Fibroblast of skin of left quadriceps (primary cell): ENCODE measurements around the gene SRPK2.

Experiments used
- DNase-seq, 2 experiments: peaks; one replicate each; pipeline ENCODE4 v3.0.0-alpha.2; 2013; ENCODE audit warnings: low read depth in 2 of 2

The SRPK2 gene

DNA sequence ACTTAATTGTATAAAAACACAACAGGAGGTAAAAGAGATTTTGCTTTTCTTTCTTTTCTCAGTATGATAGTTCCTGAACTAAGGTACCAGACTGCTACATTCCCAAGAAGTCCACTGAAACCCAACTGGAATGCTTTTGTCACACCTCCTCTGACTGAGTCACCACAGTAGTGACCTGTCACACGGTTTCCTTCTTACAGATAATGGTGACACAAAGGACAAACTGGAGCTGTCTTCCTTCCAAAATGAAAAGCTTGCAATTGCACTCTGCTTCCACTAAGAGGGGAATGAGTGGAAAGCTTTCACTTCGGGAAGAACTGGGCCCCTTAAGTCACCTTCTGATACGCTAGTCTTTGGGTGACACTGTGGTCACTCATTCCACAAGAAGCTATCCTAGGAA lies 252.5 kb downstream of the SRPK2 start:
- no peak for DNase-seq

DNA sequence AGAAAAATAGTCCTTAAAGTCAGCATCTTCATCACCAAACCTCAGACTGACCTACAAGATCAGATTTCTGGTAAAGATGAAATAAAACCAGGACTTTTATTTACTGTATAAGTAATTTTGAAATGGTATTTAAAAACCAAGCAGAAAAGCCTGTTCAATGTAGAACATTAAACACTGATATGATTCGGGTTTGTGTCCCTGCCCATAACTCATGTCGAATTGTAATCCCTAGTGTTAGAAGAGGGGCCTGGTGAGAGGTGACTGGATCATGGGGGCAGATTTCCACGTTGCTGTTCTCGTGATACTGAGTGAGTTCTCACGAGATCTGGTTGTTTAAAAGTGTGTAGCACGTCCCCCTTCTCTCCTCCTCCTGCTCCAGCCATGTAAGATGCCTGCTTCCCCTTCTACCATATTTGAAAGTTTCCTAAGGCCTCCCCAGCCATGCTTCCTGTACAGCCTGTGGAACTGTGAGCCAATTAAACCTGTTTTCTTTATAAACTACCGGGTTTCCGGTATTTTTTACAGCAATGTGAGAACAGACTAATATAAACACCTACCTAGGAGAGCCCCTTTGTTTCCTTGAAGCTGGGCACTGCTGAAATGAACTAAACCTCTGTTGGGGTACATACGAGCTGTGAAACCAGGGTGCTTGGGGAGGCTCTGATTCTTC lies 254.6 kb downstream of the SRPK2 start:
- DNase-seq: no peak

GRCh38 chr7:105133358-105133757 lies 255.4 kb downstream of the SRPK2 start:
- DNase-seq: no peak

DNA sequence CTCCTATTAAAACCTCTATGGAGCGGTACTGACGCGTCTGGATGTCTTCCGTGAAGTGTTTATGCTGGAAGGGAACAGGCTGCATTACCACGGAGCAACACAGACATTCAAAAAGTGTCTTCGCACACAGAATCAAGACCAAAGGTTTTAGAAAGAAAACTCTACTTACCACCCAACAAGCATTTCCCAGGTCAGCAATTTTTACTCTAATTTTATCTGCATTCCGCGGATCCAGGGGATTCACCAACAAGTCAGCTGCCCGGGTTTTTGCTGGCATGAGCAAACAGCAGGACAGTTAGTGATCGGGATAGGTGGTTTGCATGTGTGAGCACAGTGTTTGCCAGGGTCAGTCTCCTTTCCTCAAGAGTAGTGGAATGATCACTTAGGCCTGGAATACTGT lies 255.9 kb downstream of the SRPK2 start:
- DNase-seq: no peak

GRCh38 chr7:105132335-105132734 lies 256.4 kb downstream of the SRPK2 start:
- DNase-seq: no peak

GRCh38 chr7:105131890-105132289 lies 256.8 kb downstream of the SRPK2 start:
- no peak for DNase-seq

DNA sequence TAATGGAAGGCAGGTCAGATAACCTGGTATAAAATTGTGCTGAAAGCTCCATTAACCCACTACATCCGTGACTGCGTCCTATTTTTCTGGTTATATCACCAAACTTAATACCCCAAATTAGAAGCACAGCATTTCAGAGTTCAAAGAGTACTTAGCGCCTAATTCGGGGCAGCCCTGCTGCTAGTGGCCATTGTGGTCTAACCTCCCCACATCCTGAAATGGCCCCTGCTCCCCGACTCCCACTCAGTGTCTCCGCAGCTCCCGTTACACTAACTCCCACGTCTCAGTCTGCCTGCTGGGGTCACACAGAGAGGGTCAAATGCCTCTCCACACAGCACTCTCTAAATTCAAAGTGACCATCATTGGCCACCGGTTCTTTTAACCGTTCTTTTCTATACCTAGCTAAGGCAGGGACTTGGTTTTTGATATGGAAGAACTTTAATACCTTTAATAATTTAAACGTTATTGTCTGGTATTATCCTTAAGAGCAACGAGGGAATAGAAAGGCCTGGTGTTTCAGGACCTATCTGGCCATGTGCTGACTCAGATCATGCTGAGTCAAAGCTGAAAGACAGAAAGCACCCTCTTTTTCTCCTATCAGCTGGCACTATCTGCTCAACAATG lies 257.6 kb downstream of the SRPK2 start:
- no peak for DNase-seq

- no peak for DNase-seq
Observed at GRCh38 chr7:105130580-105130979, 258.1 kb downstream of the SRPK2 start.

GRCh38 chr7:105130048-105130447 lies 258.7 kb downstream of the SRPK2 start:
- no peak for DNase-seq

DNA sequence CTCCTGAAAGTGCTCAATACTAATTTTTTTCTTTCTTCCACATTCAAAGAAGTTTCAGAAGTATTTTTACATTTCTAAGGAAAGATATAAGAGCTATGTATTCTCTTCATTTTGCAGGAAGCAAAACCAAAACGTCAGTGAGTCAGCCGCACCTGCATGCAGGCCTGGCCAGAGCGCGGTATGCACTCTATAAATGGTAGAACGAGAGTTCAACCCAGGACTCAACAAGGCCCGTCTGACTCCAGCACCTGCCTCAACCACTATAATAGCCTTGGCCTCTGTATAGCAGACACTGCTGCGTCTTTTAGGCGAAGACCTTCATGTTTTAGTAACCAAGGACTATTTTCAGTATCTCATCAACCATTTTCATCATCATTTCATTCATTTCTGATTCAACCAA lies 261.5 kb downstream of the SRPK2 start:
- DNase-seq: no peak

DNA sequence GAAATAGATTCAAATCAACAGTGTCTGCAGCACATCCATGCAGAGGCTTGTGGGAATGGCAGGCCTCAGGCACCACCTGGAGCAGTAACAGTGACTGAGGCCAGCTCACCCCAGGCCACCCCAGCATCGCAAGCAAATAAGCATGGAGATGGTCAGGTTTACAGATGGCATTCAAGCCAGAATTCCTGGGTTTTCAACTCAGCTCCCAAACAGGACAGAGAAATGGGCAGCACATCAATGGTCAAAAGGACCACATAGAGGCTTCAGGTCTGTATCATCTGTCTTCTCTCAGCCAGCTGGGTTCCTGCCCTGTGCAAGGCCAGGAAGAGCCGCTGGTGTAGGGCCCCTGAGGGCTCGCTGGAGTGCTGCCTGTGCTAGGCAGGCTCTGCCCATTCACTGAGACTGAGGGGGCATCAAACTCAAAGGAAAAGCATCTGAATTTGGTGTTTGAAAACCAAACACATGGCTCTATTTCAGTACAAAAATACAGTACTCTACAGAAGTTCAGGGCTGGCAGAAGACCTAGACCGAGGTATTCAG lies 262.2 kb downstream of the SRPK2 start:
- no peak for DNase-seq

DNA sequence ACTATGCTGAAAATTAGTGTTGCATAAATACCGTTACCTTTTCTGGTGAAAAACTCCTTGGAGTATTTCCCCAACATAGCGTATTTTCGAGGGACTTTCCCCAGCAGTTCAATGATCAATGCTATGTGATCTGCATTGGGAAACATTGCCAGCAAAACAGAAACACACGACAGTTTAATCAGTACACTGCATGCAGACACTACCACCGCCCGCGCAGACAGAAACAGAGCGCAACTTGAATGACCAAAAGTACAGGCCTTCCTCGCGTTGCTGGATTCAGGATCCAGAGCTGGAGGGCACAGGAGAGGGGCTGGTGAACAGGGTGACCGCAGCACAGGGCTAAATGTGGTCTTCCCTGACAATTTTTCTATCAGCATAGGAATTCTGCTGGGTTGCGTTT lies 263.0 kb downstream of the SRPK2 start:
- no peak for DNase-seq

- DNase-seq: no peak
Observed at GRCh38 chr7:105122619-105123018, 266.1 kb downstream of the SRPK2 start.

- DNase-seq: no peak
Observed at GRCh38 chr7:105118612-105119600, 269.8 kb downstream of the SRPK2 start.

DNA sequence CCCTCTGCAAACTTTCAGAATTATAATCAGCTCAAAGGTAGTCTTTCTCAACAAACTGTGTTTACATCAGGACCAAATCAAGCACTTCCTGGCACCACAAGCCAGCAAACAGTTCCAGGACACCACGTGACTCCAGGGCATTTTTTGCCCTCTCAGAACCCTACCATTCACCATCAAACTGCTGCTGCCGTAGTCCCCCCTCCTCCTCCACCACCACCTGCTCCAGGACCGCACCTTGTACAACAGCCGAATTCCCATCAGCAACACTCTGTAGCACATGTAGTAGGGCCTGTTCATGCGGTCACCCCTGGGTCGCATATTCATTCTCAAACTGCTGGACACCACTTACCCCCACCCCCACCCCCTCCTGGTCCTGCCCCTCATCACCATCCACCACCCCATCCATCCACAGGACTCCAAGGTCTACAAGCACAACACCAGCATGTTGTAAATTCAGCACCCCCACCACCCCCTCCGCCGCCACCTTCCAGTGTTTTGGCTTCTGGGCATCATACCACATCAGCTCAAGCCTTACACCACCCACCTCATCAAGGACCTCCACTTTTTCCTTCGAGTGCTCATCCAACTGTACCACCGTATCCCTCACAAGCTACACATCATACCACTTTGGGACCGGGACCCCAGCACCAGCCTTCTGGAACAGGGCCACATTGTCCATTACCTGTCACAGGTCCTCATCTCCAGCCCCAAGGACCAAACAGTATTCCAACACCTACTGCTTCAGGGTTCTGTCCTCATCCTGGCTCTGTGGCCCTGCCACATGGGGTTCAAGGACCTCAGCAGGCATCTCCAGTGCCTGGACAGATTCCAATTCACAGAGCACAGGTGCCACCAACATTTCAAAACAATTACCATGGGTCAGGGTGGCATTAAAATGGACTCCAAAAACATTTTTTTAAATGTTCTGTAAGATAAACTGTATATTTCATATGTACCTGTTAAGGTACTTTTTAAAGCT lies 276.0 kb downstream of the SRPK2 start:
- no peak for DNase-seq

DNA sequence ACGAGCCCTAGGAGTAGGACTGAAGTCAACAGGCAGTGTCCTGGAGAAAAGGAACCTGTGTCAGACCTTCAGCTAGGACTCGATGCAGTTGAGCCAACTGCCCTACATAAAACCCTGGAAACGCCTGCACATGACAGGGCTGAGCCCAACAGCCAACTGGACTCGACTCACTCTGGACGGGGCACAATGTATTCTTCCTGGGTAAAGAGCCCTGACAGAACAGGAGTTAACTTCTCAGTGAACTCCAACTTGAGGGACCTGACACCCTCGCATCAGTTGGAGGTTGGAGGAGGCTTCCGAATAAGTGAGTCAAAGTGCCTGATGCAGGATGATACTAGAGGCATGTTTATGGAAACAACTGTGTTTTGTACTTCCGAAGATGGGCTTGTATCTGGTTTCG lies 281.3 kb downstream of the SRPK2 start:
- no peak for DNase-seq

GRCh38 chr7:105106473-105106872 lies 282.2 kb downstream of the SRPK2 start:
- DNase-seq: no peak

DNA sequence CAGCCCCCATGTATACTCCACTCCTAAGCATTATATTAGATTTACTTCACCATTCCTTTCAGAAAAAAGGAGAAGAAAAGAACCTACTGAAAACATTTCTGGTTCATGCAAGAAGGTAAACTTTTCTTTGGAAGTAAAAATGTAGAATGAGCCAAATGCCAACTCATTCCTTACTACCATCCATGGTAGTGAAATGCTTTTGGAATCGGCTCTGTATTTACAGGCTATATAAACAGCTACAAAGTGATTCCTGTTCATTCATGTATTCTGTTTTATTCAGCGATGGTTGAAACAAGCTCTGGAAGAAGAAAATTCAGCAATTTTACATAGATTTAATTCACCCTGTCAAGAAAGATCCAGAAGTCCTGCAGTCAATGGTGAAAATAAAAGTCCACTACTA lies 283.1 kb downstream of the SRPK2 start:
- no peak for DNase-seq

GRCh38 chr7:105102557-105103352 lies 286.0 kb downstream of the SRPK2 start:
- no peak for DNase-seq

- no peak for DNase-seq
Observed at GRCh38 chr7:105101864-105102263, 286.9 kb downstream of the SRPK2 start.
